Measurements from ENCODE around the gene CPED1. TPM values are rescaled to one million over a fixed set of nuclear protein-coding genes. Genes with fewer than 3 reads are reported as not detected.

The CPED1 gene
- total RNA-seq, 1 donor from 2014 or later = 0.09 TPM

- Mint-ChIP-seq H3K4me1 (peaks cover 8% of the 10 kb centered on the region), H3K4me3 (no peak overlapping the region), H3K27me3 (no peaks in the 10 kb centered on the region), H3K27ac (no peak overlapping the region), H3K36me3 (ENCODE audit: low read depth) (no peaks in the 10 kb centered on the region), H3K9me3 (no peaks in the 10 kb centered on the region)
- POLR2A ChIA-PET = no interaction called here
- no peak for DNase-seq
- intact Hi-C loops (cut with micrococcal nuclease) = no loop called here
- no peak for TF ChIP-seq CTCF (IDR thresholded peaks at IDR 0.05)
- CTCF ChIA-PET = interaction anchor here (4.5 kb wide), 1 partner anchor 97 kb away, joined by 48 read pairs; the partner anchor contains the start of gene CPED1
- no peak for ATAC-seq (ENCODE audit: low read depth)
Observed at GRCh38 chr7:121084748-121085336, 96.3 kb downstream of the CPED1 start.

DNA sequence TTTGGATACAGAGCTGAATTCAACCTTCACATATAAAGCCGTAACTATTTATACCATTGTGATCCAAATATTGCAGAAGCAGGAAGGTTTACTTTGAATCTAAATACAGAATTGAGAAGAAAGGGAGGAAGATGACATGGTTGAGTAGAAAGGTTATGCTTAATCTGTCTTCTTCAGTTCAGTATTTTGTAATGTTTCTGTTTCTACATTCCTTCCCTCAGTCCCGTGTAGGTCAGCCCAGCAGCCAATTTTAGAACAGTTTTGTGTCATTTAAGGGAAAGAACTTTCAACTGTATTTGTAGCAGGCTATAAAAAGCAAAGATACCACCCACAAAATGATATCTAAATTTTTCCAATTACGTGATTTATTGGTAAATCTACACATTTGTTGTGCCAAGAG, 97.4 kb downstream of the CPED1 start:
- no peak for ATAC-seq (ENCODE audit: low read depth)
- Mint-ChIP-seq H3K27me3 (no peaks in the 10 kb centered on the region), H3K36me3 (ENCODE audit: low read depth) (no peaks in the 10 kb centered on the region), H3K4me3 (no peak overlapping the region), H3K27ac (no peak overlapping the region), H3K4me1 (peaks cover 8% of the 10 kb centered on the region), H3K9me3 (no peaks in the 10 kb centered on the region)
- intact Hi-C loops (cut with micrococcal nuclease) = no loop called here
- CTCF ChIA-PET = no interaction called here
- no peak for TF ChIP-seq CTCF (IDR thresholded peaks at IDR 0.05)
- DNase-seq = no peak
- POLR2A ChIA-PET = no interaction called here

GRCh38 chr7:121088870-121089269, 100.4 kb downstream of the CPED1 start:
- intact Hi-C loops (cut with micrococcal nuclease) = no loop called here
- H3K27me3 Mint-ChIP-seq = no peaks in the 10 kb centered on the region

GRCh38 chr7:121094829-121095228, 106.3 kb downstream of the CPED1 start:
- ChIA-PET POLR2A (no interaction called here), CTCF (interaction anchor here (1.4 kb wide), 1 partner anchor 108 kb away, joined by 5 read pairs; no protein-coding TSS in a partner anchor)
- H3K27ac Mint-ChIP-seq = no peak overlapping the region
- intact Hi-C loops (cut with micrococcal nuclease) = no loop called here
- no peaks in the 10 kb centered on the region for H3K27me3 Mint-ChIP-seq
- no peak overlapping the region for H3K4me3 Mint-ChIP-seq
- no peaks in the 10 kb centered on the region for H3K4me1 Mint-ChIP-seq
- H3K9me3 Mint-ChIP-seq = no peaks in the 10 kb centered on the region
- DNase-seq = no peak
- no peak for ATAC-seq (ENCODE audit: low read depth)
- no peaks in the 10 kb centered on the region for H3K36me3 Mint-ChIP-seq (ENCODE audit: low read depth)
- TF ChIP-seq CTCF (IDR thresholded peaks at IDR 0.05) = no peak

More at GRCh38 chr7:121088870-121089269, 100.4 kb downstream of the CPED1 start:
- POLR2A ChIA-PET = no interaction called here
- Mint-ChIP-seq H3K27ac (no peak overlapping the region), H3K36me3 (ENCODE audit: low read depth) (no peaks in the 10 kb centered on the region), H3K9me3 (no peaks in the 10 kb centered on the region), H3K4me1 (peaks cover 8% of the 10 kb centered on the region), H3K4me3 (no peak overlapping the region)
- DNase-seq = no peak
- TF ChIP-seq CTCF (IDR thresholded peaks at IDR 0.05) = no peak
- ATAC-seq (ENCODE audit: low read depth) = no peak
- CTCF ChIA-PET = no interaction called here

DNA sequence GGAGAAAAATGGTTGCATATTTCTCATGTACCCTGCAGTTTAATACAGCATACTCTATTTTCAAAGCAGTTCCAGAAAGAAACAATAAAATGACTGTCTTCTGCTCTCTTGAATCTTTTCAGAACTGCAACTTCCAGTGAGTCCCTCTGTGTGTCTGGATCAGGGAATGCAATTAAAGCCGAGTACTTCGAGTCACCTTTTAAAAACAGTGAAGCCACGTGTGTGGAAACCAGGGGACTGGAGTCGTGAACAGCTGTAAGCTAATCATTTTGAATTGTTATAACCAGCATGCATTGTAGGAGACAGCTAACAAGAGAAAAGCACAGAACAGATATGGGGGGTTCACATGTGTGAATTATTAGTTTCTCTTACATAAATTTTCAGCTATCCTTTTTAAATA, 109.1 kb downstream of the CPED1 start:
- ATAC-seq (ENCODE audit: low read depth) (no peak), DNase-seq (no peak)
- no peaks in the 10 kb centered on the region for H3K4me1 Mint-ChIP-seq
- H3K27ac Mint-ChIP-seq = no peak overlapping the region
- no peak for TF ChIP-seq CTCF (IDR thresholded peaks at IDR 0.05)
- H3K27me3 Mint-ChIP-seq = no peaks in the 10 kb centered on the region
- ChIA-PET POLR2A (no interaction called here), CTCF (interaction anchor here (1.2 kb wide), 1 partner anchor 9 kb away, joined by 4 read pairs; no protein-coding TSS in a partner anchor)
- H3K4me3 Mint-ChIP-seq = no peak overlapping the region
- intact Hi-C loops (cut with micrococcal nuclease) = no loop called here
- no peaks in the 10 kb centered on the region for H3K36me3 Mint-ChIP-seq (ENCODE audit: low read depth)
- no peaks in the 10 kb centered on the region for H3K9me3 Mint-ChIP-seq
